DND-41 (cell line): Measurements from ENCODE around the gene GRXCR2.

Experiments used
- ATAC-seq: fragments of 200-7000 bp; cut with Tn5 transposase; 3 replicates; pipeline ENCODE4 v1.9.1; 2021; ENCODE audit warnings: low read depth; ENCODE audit not compliant: insufficient read depth
- DNase-seq: peaks from one replicate; pipeline ENCODE4 v3.0.0-alpha.2; 2020
- H2AFZ ChIP-seq: 2 replicates; pipeline ENCODE4 v1.6.0; 2012; ENCODE audit warnings: low read depth, low read length
- H3K27ac ChIP-seq: 2 replicates; pipeline ENCODE4 v1.5.1; 2012; ENCODE audit warnings: low read length, inconsistent platforms
- H3K27me3 ChIP-seq: fragments of 200-600 bp; sonication (generic); 2 replicates; pipeline ENCODE4 v1.6.0; 2012; ENCODE audit warnings: low read length, mild to moderate bottlenecking, inconsistent platforms; ENCODE audit not compliant: insufficient read depth, poor library complexity
- H3K36me3 ChIP-seq: 2 replicates; pipeline ENCODE4 v1.5.1; 2012; ENCODE audit warnings: low read length, inconsistent platforms; ENCODE audit not compliant: insufficient read depth
- H3K4me1 ChIP-seq: 2 replicates; pipeline ENCODE4 v1.5.1; 2012; ENCODE audit warnings: mild to moderate bottlenecking, low read length; ENCODE audit not compliant: insufficient read depth
- H3K4me2 ChIP-seq: 2 replicates; pipeline ENCODE4 v1.6.0; 2012; ENCODE audit warnings: mild to moderate bottlenecking, moderate library complexity, low read length, inconsistent platforms; ENCODE audit not compliant: insufficient read depth
- H3K4me3 ChIP-seq, 2 experiments: fragments of 200-600 bp in 1 of 2; shearing (Covaris generic) in 1 of 2; 2 replicates each; pipeline ENCODE4 v1.5.1; 2012 to 2016; ENCODE audit warnings: inconsistent platforms in 2 of 2, low read length in 2 of 2, mild to moderate bottlenecking in 2 of 2, low read depth in 1 of 2, moderate library complexity in 1 of 2
- H3K79me2 ChIP-seq: 2 replicates; pipeline ENCODE4 v1.6.0; 2012; ENCODE audit warnings: low read length, inconsistent platforms; ENCODE audit not compliant: insufficient read depth
- H3K9ac ChIP-seq: 2 replicates; pipeline ENCODE4 v1.6.0; 2012; ENCODE audit warnings: low read depth, mild to moderate bottlenecking, inconsistent platforms, low read length, moderate library complexity
- H3K9me3 ChIP-seq: 2 replicates; pipeline ENCODE4 v1.5.1; 2012; ENCODE audit warnings: low read length, moderate library complexity, mild to moderate bottlenecking, inconsistent platforms; ENCODE audit not compliant: insufficient read depth, severe bottlenecking
- H4K20me1 ChIP-seq: 2 replicates; pipeline ENCODE4 v1.6.0; 2012; ENCODE audit warnings: low read length; ENCODE audit not compliant: insufficient read depth
- CTCF ChIP-seq: IDR thresholded peaks from 2 replicates; pipeline ENCODE4 v1.5.1; 2012; ENCODE audit warnings: borderline replicate concordance, low read length, moderate library complexity, mild to moderate bottlenecking; ENCODE audit not compliant: poor library complexity, severe bottlenecking; ENCODE audit errors: extremely low read depth
- EZH2 ChIP-seq: IDR thresholded peaks from 3 replicates; pipeline ENCODE4 v1.6.1; 2012; ENCODE audit warnings: borderline replicate concordance, low read depth, mild to moderate bottlenecking, moderate library complexity, low read length, inconsistent platforms; ENCODE audit not compliant: severe bottlenecking

Gene GRXCR2

GRCh38 chr5:145912019-145912418 is 39.2 kb upstream of the GRXCR2 start:
- Histone ChIP-seq H3K4me1 (no peaks in the 10 kb centered on the region), H3K36me3 (no peaks in the 10 kb centered on the region), H3K27ac (no peak overlapping the region), H2AFZ (no peak overlapping the region), H3K4me3 (no peak overlapping the region), H3K27me3 (peaks cover 11% of the 10 kb centered on the region), H3K9me3 (no peaks in the 10 kb centered on the region), H3K9ac (no peak overlapping the region), H4K20me1 (no peaks in the 10 kb centered on the region), H3K79me2 (no peaks in the 10 kb centered on the region), H3K4me2 (no peak overlapping the region)
- TF ChIP-seq CTCF = no peak
- DNase-seq = no peak
- ATAC-seq = no peak

- ATAC-seq (no peak), DNase-seq (no peak)
- Histone ChIP-seq H3K9me3 (no peaks in the 10 kb centered on the region), H2AFZ (no peak overlapping the region), H3K27ac (no peak overlapping the region), H3K4me3 (no peak overlapping the region), H3K4me2 (no peak overlapping the region), H3K79me2 (no peaks in the 10 kb centered on the region), H3K9ac (no peak overlapping the region), H3K4me1 (no peaks in the 10 kb centered on the region), H3K36me3 (no peaks in the 10 kb centered on the region), H4K20me1 (no peaks in the 10 kb centered on the region), H3K27me3 (peaks cover 11% of the 10 kb centered on the region)
- no peak for TF ChIP-seq CTCF
- no peak for TF ChIP-seq EZH2
Measured at GRCh38 chr5:145911164-145911563, 38.4 kb upstream of the GRXCR2 start.

GRCh38 chr5:145908206-145908960 is 35.6 kb upstream of the GRXCR2 start:
- Histone ChIP-seq H3K4me1 (no peaks in the 10 kb centered on the region), H3K79me2 (no peaks in the 10 kb centered on the region), H2AFZ (no peak overlapping the region), H3K4me2 (no peak overlapping the region), H4K20me1 (no peaks in the 10 kb centered on the region), H3K36me3 (no peaks in the 10 kb centered on the region), H3K9me3 (no peaks in the 10 kb centered on the region), H3K4me3 (no peak overlapping the region), H3K27ac (no peak overlapping the region), H3K9ac (no peak overlapping the region), H3K27me3 (peaks cover 15% of the 10 kb centered on the region)
- no peak for DNase-seq
- TF ChIP-seq CTCF = no peak
- TF ChIP-seq EZH2 = no peak
- no peak for ATAC-seq
